ENCODE results near the gene MYO5C.

MYO5C gene

GRCh38 chr15:52278135-52278534 lies 17.5 kb downstream of the MYO5C start:
- no peak for DNase-seq

GRCh38 chr15:52277575-52277974 lies 18.0 kb downstream of the MYO5C start:
- DNase-seq, result no peak

GRCh38 chr15:52276256-52276770 lies 19.3 kb downstream of the MYO5C start:
- DNase-seq, result no peak

- no peak for DNase-seq
Measured at GRCh38 chr15:52263563-52264282, 31.9 kb downstream of the MYO5C start.

- DNase-seq, result no peak
Measured at GRCh38 chr15:52262364-52262763, 33.2 kb downstream of the MYO5C start.

- DNase-seq, result peak; percentile 3
Measured at GRCh38 chr15:52261498-52262242, 33.9 kb downstream of the MYO5C start.

- DNase-seq, result no peak
Measured at GRCh38 chr15:52261026-52261425, 34.6 kb downstream of the MYO5C start.

DNA sequence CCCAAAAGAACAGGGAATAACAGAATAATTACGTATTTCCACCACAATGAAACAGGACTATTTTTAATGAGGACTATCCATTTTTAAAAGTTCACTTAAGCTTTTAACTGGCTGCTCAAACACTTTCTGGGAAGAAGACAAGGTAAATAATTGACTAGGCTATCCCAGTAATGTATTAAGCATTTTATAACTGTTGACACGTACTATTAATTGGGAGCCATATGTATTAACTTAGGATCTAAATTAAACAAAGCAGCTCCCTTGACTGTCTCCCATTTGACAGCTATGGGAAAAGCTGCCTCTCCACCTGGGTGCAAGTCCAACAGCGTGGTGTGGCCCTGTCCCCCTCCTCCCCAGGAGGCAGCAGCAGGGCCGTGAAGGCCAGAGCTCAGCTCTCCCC lies 36.1 kb downstream of the MYO5C start:
- DNase-seq, result no peak

GRCh38 chr15:52258461-52258860 lies 37.1 kb downstream of the MYO5C start:
- DNase-seq, result no peak

GRCh38 chr15:52257734-52258062 lies 37.9 kb downstream of the MYO5C start:
- no peak for DNase-seq

- no peak for DNase-seq
Measured at GRCh38 chr15:52256930-52257733, 38.5 kb downstream of the MYO5C start.

DNA sequence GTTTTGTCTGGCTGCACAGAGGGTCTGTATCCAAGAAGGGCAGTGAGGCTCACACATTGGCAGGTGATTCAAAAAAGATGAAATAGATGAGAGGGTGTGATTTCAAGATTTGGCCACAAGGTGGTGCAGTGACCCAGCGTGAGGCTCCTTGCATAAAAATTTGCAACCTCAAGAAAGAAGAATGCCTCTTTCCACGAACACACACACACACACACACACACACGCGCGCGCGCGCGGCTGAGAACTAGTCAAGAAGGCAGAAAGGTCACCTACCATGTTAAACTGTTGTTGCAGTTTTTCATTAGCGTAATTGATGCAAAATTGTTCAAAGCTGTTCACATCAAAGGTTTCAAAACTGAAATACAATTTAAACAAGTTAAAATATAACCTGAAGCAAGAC lies 39.2 kb downstream of the MYO5C start:
- peak; percentile 55 for DNase-seq

DNA sequence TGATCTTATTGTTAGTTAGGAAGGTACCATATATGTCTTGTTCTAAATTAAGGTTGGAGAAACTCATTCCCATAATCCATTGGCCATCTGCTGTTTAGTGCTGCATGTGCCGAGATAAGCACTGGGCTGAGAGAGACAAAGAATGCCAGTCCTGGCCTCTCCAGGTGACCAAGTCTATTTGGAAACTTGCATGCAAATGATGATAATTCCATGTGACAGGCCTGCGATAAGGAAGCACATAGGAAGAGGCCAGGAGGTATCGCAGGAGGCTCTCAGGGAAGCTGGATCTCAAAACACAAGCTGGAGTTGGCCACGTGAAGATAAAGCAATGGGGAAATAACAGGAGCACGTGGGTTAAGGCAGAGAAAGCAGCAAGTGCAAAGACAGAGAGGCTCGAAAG lies 39.7 kb downstream of the MYO5C start:
- no peak for DNase-seq

- DNase-seq, result no peak
Measured at GRCh38 chr15:52255008-52255407, 40.6 kb downstream of the MYO5C start.

DNA sequence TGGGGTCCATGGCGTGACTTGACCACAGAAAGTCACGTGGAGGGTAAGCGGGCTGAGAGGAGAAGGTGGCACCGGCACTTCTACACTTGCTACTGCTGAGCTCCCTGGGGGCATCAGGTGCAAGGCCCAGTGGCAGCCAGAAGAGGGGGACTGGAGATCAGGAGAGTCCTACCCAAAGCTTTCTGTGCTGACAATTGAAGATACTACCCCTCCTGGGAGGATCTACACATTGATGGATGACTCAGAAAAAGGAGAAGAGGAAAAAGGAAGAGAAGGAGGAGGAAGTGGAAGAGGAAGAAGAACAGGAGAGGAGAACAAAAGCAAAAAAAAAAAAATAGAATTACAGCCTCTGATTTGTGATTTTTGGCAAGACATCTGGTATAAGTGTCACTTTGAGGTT lies 41.2 kb downstream of the MYO5C start:
- DNase-seq, result no peak

DNA sequence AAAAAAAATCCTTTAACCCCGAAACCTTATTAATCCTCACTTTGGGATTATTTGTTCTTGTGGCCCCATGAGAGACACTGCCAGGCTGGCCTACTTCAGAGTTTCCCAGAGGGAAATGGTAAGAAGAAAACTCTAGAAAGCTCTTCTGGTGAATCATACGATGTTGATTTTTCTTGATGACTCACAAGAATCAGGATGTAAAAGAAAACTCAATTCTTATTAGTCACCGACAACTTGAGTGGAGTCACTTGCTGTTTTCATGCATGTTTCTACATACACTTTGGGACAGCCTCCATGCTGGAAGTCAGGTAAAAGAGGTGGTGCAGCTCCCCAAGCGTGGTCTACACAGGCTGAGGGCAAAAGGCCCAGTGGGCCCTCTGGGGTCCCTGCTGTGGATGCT lies 42.8 kb downstream of the MYO5C start:
- DNase-seq, result no peak

- DNase-seq, result no peak
Measured at GRCh38 chr15:52251144-52251860, 44.3 kb downstream of the MYO5C start.

- DNase-seq, result no peak
Measured at GRCh38 chr15:52247461-52247860, 48.1 kb downstream of the MYO5C start.

DNA sequence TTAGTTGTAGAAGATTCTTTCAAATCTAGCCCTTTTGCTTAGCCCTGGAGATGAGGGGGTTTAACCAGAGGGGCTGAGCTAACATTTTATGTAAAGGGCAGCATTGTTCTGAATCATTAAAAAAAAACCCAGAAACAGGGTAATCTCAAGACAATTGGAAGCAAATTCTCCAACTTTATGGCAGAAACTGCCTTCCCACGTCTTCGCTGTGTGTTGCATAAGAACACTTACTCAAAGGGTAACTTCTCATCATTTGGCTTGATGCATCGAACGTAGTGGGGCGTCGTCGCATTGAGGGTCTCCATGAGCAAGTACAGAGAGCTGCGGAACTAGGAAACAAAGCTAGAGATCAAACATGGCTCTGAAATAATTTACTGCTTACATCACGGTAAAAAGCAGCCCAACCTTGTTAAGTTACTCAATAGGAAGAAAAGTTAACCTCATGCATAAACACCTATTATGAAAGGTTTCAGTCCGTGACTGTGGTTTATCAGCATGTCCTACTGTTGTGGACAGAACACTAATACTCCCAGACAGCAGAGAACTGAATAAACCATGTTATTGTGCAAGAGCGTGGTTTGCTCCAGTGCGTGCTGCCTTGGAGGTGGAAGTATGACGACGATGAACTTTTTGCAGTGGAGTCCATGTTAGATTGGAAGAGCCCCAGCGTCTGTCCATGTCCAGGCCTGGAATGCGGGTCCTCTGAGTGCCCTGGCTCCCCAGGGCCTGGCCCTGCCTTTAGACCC lies 48.7 kb downstream of the MYO5C start:
- no peak for DNase-seq

- DNase-seq, result no peak
Measured at GRCh38 chr15:52243697-52244555, 51.7 kb downstream of the MYO5C start.

DNA sequence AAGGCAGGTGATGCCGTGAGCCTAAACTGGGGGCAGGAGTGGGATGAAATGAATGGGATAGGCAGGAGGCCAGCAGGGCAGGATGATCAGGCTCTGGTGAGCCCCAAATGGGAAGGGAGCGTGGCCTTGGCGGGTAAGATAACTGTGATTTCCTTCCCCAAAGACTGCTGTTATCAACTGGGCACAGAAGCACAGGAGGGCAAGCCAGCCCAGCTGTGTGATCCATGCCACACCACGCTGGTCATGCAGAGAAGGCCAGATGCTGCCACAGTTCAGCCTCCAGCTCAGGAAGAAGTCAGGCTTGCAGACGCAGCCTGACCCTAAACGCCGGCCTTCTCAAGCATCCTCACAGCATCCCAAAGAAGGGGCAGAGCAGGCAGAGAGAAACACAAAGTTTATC lies 52.3 kb downstream of the MYO5C start:
- no peak for DNase-seq

Measured in NCI-H1092 treated with DMSO at 0.1 percent for 48 hours (cell line).